GM21526 (cell line): ENCODE data around the gene ABCC12.

Experiments used
- ATAC-seq: cut with Tn5 transposase; IDR thresholded peaks from one replicate; pipeline ENCODE4 v1.9.1; 2021; ENCODE audit warnings: moderate library complexity; ENCODE audit not compliant: unreplicated experiment, low FRiP score

Gene ABCC12

DNA sequence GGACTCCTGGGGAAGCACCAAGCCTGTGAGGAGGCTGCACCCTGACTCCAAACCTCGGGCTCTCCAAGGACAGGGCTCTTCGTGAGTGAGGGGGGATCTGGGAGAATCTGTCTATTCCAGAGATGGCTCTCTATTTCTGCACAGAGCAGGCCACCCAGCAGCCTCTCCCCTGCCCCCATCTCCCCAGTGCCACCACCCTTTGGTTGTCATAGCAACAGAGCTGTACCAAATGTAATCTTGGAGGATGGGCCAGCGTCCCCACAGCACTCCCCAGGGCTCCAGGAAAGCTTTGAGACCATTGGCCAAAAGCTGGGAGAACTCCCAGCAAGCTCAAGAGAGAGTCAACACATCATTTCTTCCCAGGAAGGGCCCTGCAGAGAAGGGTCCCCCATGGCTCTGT is 49.3 kb downstream of the ABCC12 start:
- no peak for ATAC-seq
